ENCODE measurements around the gene KCNIP3.
"Not testable (repeated sequence)": the region's sequence is repeated elsewhere in the genome, so short reads cannot be mapped to it uniquely, and the experiment has no call there.

Gene KCNIP3

DNA sequence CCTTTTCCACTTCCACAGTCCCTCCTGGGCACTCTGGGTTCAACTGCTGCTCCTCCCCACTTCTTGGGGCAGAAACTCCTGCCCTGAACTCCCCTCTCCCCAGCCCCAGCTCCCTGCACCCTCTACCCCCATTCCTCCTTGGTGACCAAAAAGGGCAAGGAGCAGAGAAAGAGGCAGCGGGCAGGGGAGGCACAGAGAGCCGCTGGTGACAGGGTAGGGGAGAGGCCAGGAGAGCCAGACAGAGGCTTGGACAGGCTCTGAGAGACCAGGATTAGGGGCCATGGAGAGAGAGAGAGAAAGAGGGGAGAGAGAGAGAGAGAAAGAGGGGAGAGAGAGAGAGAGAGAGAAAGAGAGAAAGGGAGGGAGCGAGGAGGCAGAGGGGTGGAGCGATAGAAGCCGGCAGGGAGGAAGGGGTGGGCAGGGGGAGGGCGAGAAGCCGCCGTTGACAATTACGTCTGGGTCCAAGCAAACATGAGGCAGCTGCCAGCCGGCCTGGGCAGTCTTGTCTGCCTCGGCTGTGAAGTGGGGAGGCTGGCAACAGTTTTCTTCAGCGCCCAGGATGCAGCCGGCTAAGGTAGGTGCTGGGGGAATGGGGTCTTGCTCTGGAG is at the start of gene KCNIP3:
Gene KCNIP3 (plus strand): TSS at position 468 of the 608 bp plus-strand sequence. CDS start 92 bp downstream, at position 560.
- peak; percentile 77 for DNase-seq

- no peak for DNase-seq
These were observed 38.9 kb upstream of the KCNIP3 start for GRCh38 chr2:95258271-95258670.

- no peak for DNase-seq
These were observed 36.8 kb upstream of the KCNIP3 start for GRCh38 chr2:95260028-95261023.

- DNase-seq = no peak
These were observed 35.5 kb upstream of the KCNIP3 start for GRCh38 chr2:95261602-95262001.

- no peak for DNase-seq
These were observed 34.1 kb upstream of the KCNIP3 start for GRCh38 chr2:95262896-95263542.

DNA sequence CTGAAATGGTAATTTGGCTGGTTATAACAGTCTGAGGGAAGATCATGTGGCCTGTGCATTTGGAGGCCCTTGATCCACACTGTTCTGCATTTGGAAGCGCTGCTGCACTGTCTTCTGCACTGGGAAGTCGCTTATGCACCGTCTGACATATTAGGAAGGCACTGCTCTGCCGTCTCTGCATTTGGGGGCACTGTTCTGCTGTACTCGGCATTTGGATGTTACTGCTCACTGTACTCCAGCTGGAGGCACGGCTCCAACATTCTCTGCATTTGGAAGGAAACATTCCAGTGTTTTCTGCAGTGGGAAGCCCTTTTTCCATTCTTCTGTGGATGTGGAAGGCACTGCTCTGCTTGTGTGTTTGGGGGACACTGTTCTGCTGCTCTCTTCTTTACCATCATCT is 32.5 kb upstream of the KCNIP3 start:
- DNase-seq = no peak

DNA sequence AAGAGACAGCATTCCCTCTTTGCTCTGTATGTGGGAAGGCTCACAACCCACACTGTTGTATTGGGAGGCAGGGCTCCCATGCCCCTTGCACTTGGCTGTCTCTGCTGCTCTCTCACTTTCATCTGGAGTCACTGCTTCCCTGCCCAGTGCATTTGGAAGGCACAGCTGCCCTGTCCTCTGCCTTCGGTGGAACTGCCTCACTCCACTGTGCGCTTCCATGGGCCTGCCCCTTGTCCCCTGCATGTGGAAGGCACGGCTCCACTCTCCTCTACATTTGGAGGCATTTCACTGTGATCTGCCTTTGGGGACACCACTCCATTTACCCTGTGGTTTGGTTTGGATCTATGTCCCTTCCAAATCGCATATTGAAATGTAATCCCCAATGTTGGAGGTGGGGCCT is 32.0 kb upstream of the KCNIP3 start:
- no peak for DNase-seq

DNA sequence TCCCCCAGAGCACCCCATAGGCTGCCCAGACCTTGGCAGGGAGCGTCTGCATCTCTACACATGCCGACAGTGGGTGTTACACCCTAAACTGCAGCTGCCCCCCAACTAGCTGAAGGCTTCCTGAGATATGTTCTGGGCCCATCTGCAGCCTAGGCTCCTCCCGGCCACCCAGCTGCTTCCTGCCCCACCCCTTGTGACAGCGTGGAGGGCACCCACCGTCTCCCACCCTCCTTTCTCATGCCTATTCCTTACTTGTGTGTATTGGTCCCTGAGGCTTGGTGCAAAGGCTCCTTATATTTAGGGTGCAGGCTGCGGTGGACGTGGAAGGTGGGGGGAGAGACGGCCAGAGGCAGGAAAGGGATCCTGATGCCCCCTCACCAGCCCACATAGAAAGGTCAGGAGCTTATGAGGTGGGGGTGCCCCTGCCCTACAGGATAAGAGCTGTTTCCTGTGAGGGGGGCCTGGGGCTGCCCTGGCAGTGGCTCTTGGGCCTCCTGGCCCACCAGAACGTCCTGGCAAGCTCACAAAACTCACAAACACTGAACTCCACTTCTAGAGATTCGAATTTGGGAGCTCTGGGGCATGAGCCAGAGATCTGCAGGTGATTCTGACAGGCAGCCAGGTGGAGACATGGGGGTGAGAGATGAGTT is 30.2 kb upstream of the KCNIP3 start:
- no peak for DNase-seq

DNA sequence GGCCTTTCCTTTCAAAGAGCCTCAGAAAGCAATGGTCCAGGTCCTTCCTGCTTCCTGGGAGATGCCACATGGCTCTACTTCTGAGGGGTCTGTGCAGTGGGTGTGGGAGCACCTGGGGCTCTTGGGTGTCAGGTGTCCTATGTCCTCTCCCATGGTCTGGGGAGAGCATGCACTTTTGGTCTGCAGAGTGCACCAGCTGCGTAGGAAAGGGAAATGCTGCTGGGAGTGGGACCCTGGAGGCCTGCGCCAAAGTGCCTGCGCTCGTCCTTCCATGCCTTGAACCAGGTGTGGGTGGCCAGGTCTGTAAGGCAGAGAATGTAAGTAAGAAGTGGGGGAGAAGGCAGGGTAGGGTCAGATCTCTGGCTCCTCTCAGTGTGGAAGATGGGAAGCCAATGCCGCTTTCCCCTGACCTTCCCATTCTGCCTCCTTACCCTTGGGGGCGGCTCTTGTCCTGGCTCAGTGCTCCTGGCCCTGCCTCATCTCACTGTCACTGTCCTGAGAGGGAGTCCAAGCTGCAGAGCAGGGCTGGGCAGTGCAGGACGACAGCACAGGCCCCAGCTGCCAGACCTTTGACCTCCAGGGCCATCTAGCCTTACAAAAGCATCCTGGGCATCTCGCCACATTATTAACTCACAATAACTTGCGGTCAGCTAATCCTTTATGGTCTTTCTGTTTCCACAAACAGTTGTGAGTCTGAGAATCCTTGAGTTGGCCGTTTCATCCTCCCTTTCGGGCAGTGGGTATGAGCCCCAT is 29.5 kb upstream of the KCNIP3 start:
- DNase-seq = no peak

DNA sequence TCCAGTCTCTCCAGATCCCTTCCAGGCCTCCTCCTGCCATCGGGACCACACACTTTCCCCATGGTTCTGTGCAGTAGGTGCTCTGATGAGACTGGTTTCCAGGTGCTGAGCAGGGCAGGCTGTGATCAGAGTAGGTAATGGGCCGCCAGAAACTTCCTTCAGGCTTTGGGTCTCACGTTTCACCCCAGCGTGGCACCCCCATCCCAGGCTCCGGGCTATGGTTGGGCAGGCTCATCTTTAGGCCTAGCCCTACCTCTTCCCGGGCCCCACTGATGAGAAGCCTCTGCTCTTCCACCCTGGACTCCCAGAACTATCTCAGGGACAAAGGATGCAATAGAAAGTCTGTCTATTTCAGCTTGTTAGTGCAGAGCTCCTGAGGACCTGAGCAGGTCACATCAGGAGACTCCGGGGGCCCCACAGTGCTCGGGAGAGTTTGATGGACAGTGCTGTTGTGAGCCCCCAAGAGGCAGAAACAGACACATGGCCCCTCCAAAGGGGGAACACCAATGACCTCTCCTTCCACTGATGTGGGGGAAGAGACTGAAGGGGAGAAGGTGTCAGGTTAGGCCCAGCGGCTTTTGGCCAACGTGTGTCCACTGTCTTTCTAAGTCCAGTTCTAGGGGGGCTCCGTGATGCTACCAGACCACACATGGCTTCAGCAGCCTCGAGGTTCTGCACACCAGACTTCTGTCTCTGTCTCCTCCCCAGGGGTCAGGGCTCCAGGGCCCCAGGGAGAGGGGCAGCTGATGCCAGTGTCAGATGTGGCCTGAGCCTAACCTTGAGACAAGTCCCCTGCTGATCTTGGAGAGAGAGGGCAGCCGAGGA is 28.7 kb upstream of the KCNIP3 start:
- no peak for DNase-seq

DNA sequence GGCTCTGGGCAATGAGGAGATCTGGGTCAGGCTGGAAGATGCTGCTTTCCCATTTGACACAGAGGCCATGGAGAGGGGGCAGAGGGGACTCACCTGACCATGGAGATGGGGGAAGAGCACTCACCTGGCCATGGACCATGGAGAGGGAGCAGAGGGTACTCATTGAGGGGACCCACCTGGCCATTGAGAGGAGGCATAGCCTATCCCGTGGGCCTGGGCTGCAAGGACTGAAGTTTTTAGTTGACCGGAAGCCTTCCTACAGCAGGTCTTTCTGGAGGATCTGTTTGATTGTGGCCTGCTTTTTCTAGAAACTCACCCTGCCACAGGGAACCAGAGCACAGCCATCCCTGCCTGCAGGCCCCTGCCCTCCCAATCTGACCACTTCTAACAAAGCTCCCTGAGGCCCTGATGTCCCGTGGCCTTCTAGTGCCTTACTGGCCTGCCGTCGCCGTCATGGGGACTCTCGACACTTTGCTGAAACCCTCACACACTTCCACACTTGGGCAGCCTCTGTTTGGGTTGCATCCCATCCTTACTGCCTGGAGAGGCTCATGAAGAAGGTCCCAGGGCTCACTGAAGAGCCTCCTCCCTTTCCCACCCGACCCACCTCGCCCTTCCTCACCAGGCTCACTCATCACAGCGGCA is 28.0 kb upstream of the KCNIP3 start:
- no peak for DNase-seq

GRCh38 chr2:95269745-95270144 is 27.4 kb upstream of the KCNIP3 start:
- not testable (repeated sequence) for DNase-seq

DNA sequence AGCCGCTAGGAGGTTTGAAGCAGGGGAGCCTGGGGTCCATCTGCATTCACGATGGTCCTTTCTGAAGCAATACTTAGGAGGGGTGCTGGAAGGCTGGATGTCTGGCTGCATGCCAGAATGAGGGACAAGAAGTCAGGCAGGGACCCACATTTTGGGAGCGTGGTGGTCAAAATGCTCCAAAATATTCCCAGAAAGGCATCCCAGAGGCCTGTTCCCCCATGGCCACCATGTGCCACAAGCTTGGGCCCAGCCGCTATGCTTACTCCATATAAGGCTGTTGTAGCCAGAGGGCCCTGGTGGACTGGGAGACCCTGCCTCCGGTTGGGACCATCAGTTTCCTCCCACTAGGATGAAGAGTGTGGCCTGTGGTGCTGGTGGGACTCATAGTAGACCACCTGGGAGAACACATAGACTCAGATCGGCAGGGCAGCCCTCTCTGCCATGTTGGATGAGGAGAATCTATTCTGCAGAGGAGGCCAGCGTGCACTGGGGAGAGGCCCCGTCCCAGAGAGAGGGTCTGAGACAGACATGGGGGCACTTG is 26.5 kb upstream of the KCNIP3 start:
- no peak for DNase-seq

- no peak for DNase-seq
These were observed 25.7 kb upstream of the KCNIP3 start for GRCh38 chr2:95271381-95271971.

- no peak for DNase-seq
These were observed 24.8 kb upstream of the KCNIP3 start for GRCh38 chr2:95272299-95272751.

GRCh38 chr2:95272781-95273180 is 24.4 kb upstream of the KCNIP3 start:
- no peak for DNase-seq

- no peak for DNase-seq
These were observed 23.4 kb upstream of the KCNIP3 start for GRCh38 chr2:95273566-95274290.

- DNase-seq = no peak
These were observed 22.6 kb upstream of the KCNIP3 start, which contains the start of gene PROM2 for GRCh38 chr2:95274291-95275150. TSS of gene PROM2 (plus strand) at chr2:95274449. CDS start at chr2:95274586, 137 bp downstream.

All from NCI-H1105 (cell line).